Peyer's patch (tissue), 4 donors: Measurements from ENCODE around the gene UROC1.

Experiments
- CTCF ChIP-seq, 6 experiments: fragments of 450-650 bp in 4 of 6; fragments of 200-600 bp in 2 of 6; sonication (generic) in 1 of 6; IDR thresholded peaks; one replicate each; pipeline ENCODE4 v1.5.1; 2017 to 2019; ENCODE audit warnings: antibody characterized with exemption in 6 of 6, mild to moderate bottlenecking in 3 of 6, moderate library complexity in 1 of 6
- POLR2A ChIP-seq, 2 donors: fragments of 450-650 bp; IDR thresholded peaks; one replicate each; pipeline ENCODE4 v1.5.1; 2017; ENCODE audit warnings: antibody characterized with exemption in 2 of 2, mild to moderate bottlenecking in 2 of 2, moderate library complexity in 2 of 2

DNA sequence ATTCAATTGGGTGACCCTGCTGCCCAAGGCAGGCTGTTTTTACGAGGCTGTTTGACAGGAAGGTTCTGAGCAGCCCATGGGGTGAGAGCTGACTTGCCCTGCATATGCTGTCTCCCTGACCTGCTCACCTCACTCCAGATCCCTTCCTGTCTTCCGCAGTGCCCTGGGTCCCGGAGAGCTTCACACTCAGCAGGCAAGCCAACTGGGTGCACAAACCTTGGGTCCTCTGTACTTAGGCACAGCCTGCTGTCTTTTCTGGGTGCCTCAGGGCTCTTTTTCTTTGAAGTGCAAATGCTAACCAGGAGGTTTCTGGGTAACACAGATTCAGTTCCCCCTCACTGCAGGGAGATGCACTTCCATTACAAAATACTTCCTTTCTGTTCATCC is 74.7 kb downstream of the UROC1 start:
- TF ChIP-seq POLR2A (IDR thresholded peaks at IDR 0.05) (no peak), CTCF (IDR thresholded peaks at IDR 0.05) (no peak)
